GM12892 (cell line): ENCODE measurements around the gene REXO1.
"Not testable (repeated sequence)": the region's sequence is repeated elsewhere in the genome, so short reads cannot be mapped to it uniquely, and the experiment has no call there.

ENCODE experiments used
- DNase-seq: peaks from one replicate; pipeline ENCODE4 v3.0.0; 2011; ENCODE audit not compliant: insufficient read length
- FAIRE-seq: peaks from 2 replicates; lab custom pipeline; 2011; peaks lifted over from hg19 to GRCh38; lab: Jason Lieb, UNC
- POLR2A ChIP-seq: IDR thresholded peaks from 2 replicates; pipeline ENCODE4 v1.6.1; 2011; ENCODE audit warnings: low read depth, low read length, control low read depth
- POLR2AphosphoS5 ChIP-seq: IDR thresholded peaks from 2 replicates; pipeline ENCODE4 v1.6.1; 2011; ENCODE audit warnings: low read depth, low read length, control low read depth
- TAF1 ChIP-seq: IDR thresholded peaks from 2 replicates; pipeline ENCODE4 v1.6.1; 2011; ENCODE audit warnings: low read depth, mild to moderate bottlenecking, control low read depth, low read length, borderline replicate concordance

The REXO1 gene

DNA sequence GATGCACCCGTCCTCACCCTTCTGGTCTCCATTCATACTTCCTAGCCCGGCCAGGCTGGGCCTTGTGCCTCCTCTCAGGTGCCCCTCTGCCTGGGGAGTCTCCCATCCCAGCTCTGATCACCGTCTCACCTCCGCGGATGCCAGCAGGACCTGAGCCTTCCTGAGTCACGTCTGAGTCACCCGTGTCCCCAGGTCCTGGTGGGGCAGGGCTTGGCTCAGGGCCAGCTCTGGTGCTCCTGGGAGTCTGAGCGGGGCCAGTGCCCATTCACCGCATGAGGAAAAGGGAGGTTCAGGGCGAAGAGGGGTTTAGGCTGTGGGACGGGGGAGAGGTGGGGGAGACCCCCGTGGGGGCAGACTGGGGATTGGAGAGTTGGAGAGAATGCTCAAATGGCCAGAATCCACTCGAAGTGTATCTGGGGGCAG is 36.8 kb downstream of the REXO1 start:
- FAIRE-seq (no peak), DNase-seq (no peak)
- no peak for TF ChIP-seq TAF1
- TF ChIP-seq POLR2AphosphoS5 = no peak
- no peak for TF ChIP-seq POLR2A

DNA sequence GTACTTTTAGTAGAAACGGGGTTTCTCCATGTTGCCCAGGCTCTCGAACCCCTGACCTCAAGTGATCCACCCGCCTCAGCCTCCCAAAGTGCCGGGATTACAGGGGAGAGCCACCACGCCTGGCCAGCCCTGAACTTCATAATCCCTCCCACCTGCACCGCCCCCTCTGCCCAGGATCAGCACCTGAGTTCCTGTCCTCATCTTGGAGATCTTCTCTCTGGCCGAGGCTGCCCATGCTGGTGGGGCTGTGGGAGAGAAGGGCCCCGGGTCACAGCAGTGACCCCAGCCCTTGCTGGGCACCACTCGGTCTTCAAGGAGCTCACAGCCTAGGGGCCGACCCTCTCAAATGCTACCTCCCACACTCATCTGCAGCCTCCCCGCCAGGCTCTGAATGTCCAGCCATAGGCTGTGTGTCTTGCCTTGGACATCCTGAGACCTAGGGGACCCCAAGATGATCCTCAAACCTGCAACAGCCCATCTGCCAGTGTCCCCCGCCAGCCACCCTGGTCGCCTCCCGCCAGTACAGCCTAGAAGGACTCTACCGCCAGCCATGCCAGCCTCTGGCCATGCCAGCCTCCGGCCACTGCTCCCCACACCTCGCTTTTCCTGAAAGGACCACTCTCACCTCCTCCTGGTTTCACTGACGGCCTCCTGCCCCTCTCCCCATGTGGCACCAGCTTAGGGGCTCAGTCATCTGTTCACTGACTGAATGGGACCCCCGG is 37.7 kb downstream of the REXO1 start:
- no peak for FAIRE-seq
- no peak for DNase-seq

DNA sequence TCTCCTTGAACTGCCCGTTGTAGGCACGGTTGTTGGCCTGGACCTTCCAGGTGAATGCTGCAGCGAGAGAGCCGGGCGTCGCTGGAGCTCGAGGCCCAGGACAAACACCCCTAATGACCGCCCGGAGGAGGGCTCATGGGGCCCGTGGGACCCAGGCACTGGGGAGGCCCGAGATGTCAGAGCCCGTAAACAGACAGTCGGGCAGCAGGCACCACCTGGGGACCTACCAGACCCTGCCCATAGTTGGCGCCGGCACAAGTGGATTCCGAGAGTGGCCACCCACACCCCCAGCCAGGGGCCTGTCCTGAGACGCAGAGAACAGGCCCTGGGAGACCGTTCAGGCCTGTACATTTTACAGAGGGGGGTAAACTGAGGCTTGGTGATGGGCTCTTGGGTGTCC is 38.6 kb downstream of the REXO1 start:
- TF ChIP-seq POLR2AphosphoS5 (no peak), POLR2A (no peak), TAF1 (no peak)
- DNase-seq (no peak), FAIRE-seq (no peak)

More for the DNA sequence above, 37.7 kb downstream of the REXO1 start:
- TF ChIP-seq POLR2AphosphoS5 (no peak), TAF1 (no peak)

DNA sequence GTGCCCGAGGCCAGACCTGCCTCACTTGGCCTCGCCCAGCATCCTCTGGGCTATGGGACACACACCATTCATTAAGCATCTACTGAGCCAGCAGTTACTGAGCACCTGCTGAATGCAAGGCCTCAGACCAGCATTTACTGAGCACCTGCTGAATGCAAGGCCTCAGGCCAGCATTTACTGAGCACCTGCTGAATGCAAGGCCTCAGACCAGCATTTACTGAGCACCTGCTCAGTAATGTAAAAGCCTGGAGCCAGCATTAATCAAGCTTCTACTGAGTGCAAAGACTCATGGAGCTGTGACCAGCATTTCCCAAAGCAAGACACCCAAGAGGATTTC is 39.9 kb downstream of the REXO1 start:
- FAIRE-seq (no peak), DNase-seq (no peak)
- TF ChIP-seq TAF1 (no peak), POLR2A (no peak), POLR2AphosphoS5 (no peak)

DNA sequence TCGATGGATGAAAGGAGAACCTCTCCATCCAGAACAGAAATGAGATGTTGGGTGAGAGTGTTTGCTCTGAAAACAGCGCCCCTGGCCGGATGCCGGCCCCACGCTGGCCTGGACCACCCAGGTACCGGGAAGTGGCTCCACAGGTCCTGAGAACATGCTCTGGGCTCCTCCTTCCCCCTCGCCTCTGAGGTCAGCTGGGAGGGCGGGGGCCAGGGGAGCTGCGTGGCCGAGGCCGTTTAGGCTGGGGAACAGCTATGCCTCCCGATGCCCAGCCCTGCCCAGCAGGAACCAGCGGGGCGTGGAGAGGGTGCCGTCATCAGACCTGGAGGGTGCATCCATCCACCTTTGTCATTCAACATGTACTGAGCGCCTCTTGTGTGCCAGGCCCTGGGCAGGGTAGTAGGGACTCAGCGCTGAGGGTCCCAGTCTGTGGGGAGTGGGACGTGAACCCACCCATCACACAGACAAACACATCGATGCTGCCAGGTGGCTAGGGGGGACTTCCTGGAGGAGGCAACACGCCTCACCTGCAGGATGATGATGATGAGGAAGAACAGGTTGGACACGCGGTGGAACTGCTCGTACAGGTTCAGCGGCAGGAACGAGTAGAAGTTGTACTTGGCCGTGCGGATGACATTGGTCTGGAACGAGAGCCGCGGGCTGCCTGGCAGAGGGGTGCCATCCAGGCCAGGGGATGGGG is 40.4 kb downstream of the REXO1 start:
- FAIRE-seq = no peak
- TF ChIP-seq TAF1 (no peak), POLR2AphosphoS5 (no peak), POLR2A (no peak)
- DNase-seq = no peak

DNA sequence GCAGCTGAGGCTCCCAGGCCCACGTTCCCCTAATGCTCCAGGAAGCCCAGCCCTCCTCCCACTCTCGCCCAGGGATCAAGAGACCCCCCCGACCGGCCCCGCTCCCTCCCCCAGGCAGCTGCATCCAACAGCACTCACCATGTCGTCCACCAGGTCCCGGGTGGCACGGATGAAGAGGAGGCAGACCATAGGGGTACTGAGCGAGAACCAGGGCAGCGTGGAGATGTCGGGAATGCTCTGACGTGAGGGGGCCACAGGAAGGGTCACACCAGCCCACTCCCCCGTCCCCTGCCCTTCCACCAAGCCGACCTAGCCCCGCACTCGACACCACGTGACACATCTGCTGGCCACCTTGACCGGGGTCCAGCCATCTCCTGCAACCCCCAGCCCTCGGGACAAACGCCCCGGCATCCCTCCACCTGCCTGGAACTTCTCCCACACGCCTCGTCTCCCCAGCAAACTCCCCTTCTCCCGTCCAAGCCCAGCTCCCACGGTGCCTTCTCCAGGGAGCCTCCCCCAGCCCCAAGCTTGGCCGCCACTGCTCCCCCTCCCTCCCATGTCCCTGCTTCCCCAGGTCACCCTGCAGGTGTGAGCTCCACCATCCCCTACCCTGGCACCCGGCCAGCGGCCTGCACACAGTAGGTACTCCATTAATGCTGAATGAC is 41.1 kb downstream of the REXO1 start:
- FAIRE-seq (no peak), DNase-seq (no peak)
- TF ChIP-seq POLR2AphosphoS5 = no peak
- TF ChIP-seq POLR2A = no peak
- no peak for TF ChIP-seq TAF1

DNA sequence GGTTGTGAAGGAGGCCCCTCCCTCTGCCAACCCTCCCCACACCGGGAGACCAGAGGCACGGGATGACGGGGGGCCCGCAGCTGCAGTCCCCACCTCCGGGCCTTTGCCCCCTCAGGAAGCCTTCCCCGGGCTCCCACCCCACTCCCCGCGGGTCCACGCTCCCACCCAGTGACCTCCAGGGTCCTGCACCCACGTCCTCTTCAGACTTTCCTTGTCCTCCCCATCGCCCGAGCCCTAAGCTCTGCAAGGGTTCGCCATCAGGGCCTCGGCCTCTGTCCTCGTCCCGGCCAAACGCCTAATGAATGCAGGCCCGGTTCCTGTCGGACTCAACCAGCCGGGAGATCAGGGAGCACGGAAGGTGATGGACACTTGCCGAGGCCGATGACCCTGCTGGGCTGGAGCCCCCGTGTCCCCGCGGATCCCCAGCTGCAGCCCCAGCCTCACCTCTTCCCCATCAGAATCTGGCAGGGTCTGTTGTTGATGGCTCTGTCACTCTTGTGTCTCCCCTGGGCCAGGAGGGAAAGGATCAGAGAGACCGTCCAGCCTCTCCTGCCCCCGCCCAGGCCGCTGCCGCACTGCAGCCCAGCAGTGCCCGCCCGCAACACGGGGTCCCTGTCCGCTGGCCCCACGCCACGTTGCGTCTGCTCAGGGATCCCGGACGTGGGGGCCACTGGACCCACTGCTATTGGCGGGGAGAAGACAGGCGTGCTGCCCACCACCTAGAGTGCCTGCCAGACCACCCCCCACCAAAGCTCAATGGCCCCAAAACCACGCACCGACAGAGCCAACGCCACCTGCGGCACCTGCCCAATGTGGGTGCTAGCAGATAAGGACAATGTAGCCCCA is 41.9 kb downstream of the REXO1 start:
- no peak for FAIRE-seq
- TF ChIP-seq TAF1 (no peak), POLR2AphosphoS5 (no peak), POLR2A (no peak)
- no peak for DNase-seq

DNA sequence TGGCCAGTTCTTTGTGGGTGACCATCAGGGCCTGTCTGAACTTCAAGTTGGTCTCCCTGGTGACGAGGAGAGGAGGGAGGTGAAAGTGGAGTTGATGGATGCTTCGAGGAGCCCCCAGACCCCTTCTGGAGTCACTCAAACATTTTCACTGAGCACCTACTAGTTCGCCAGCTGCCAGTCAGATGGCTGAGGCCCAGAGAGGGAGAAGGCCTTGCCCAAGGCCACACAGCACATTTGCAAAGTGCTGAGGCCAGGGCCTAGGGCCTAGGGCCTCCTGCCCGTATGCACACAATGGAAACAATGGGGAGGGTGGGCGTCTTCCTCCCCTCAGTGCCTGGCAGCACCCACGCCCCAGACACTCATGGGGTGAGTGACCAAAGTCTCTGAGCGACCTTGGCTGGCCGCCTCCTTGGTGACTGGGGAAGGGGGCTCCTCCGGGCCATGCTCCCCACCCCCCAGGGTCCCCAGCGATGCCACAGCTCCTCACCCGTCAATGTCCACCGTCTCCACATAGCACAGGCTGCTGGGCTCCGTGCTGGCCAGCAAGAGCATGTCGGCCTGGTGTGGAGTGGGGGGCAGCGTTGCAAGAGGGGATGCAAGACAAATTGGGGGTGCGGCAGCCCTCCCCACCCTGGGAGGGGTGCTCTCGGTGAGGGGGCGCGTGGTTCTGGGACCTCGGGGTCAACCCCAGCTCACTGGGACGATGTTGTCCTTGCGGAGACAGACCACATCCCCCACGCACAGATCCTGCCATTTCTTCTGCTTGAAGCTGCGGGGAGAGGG is 42.7 kb downstream of the REXO1 start:
- FAIRE-seq (no peak), DNase-seq (no peak)
- TF ChIP-seq POLR2AphosphoS5 (no peak), TAF1 (no peak), POLR2A (no peak)

DNA sequence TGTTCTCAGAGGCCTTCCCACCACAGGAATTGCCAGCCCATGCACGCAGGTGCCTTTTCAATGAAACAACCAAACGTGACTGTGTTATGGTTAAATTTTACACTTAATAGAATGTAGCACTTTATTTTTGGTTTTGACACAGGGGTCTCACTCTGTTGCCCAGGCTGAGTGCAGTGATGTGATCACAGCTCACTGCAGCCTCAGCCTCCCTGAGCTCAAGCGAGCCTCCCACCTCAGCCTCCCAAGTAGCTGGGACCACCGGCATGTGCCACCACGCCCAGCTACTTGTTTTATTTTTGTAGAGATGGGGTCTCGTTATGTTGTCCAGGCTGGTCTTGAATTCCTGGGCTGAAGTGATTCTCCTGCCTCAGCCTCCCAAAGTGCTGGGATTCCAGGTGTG is 43.4 kb downstream of the REXO1 start:
- DNase-seq (no peak), FAIRE-seq (no peak)
- TF ChIP-seq POLR2A (no peak), POLR2AphosphoS5 (no peak), TAF1 (no peak)

DNA sequence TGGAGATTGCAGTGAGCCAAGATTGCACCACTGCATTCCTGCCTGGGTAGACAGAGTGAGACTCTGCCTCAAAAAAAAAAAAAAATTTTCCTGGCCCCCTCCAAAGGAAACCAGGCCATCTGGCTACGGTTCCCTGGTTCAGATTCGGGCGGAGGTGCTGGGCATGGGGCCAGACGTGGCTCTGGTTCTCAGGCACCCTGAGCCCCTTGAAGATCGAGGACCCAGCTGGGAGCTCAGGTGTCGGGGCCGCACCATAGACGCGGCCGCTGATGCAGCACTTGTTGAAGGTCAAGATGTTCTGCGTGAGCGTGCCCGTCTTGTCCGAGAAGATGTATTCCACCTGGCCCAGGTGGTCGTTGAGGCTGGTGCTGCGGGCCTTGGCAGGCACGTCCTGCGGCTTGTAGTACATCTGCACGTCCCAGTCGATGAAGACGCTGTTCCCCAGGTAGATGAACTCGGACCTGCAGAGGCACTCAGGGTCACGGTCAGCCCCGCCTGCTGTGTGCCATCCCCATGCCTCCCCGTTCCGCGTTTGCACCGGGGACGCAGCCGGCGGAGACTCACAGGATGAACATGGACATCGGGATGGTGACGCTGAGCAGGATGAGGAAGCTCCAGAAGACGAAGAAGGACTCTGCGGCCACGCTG is 48.5 kb downstream of the REXO1 start:
- TF ChIP-seq POLR2A (no peak), POLR2AphosphoS5 (no peak), TAF1 (no peak)
- no peak for FAIRE-seq
- no peak for DNase-seq

DNA sequence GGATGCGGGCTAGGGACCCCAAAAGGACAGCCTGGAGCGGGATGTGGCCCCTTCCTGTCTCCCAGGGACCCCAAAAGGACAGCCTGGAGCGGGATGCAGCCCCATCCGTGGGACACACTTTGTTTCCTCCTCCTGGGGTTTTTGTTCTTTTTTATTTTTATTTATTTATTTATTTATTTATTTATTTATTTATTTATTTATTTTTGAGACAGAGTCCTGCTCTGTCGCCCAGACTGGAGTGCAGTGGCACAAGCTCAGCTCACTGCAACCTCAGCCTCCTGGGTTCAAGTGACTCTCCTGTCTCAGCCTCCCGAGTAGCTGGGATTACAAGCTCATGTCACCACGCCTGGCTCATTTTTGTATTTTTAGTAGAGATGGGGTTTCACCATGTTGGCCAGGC is 51.0 kb downstream of the REXO1 start:
- DNase-seq, FAIRE-seq: not testable (repeated sequence)
